Vagina (tissue), 2 donors: ENCODE results near the gene CRADD.

Experiments
- POLR2A ChIP-seq, 2 donors: fragments of 450-650 bp; IDR thresholded peaks; one replicate each; pipeline ENCODE4 v1.6.1; 2017; ENCODE audit warnings: antibody characterized with exemption in 2 of 2, mild to moderate bottlenecking in 2 of 2, moderate library complexity in 2 of 2
- TF ChIP-seq, protein P1 (sequence below), 3 experiments: fragments of 450-650 bp in 2 of 3; fragments of 200-600 bp in 1 of 3; sonication (generic) in 1 of 3; IDR thresholded peaks; one replicate each; pipeline ENCODE4 v1.5.1; 2017 to 2019; ENCODE audit warnings: antibody characterized with exemption in 3 of 3, mild to moderate bottlenecking in 2 of 3, moderate library complexity in 2 of 3

DNA sequence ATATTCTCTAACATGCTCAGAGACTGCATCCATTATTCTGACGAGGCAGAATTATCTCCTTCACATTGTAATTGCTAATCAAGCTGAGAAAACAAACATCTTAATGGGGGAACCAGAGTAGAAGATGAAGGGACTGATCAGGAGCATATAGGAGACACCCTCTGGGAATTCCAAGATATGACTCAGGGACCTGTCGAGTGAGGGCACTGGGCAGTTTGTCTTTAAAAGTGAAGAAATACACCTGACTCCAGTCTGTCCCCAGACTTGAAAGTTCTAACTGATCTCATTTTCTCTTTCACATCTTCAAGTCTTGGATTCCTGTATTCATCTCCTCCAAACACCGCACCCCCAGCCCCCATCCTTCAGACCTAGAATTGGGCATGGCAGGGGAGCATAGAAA, 244.3 kb downstream of the CRADD start:
- TF ChIP-seq, protein P1, sequence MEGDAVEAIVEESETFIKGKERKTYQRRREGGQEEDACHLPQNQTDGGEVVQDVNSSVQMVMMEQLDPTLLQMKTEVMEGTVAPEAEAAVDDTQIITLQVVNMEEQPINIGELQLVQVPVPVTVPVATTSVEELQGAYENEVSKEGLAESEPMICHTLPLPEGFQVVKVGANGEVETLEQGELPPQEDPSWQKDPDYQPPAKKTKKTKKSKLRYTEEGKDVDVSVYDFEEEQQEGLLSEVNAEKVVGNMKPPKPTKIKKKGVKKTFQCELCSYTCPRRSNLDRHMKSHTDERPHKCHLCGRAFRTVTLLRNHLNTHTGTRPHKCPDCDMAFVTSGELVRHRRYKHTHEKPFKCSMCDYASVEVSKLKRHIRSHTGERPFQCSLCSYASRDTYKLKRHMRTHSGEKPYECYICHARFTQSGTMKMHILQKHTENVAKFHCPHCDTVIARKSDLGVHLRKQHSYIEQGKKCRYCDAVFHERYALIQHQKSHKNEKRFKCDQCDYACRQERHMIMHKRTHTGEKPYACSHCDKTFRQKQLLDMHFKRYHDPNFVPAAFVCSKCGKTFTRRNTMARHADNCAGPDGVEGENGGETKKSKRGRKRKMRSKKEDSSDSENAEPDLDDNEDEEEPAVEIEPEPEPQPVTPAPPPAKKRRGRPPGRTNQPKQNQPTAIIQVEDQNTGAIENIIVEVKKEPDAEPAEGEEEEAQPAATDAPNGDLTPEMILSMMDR (IDR thresholded peaks at IDR 0.05) = no peak
- TF ChIP-seq POLR2A (IDR thresholded peaks at IDR 0.05) = no peak
